ENCODE data around the gene HERPUD1.

- TF ChIP-seq CTCF (conservative IDR thresholded peaks at IDR 0.05; ENCODE audit: low read length): no peak
- no peak for TF ChIP-seq EZH2phosphoT487 (IDR thresholded peaks at IDR 0.05; ENCODE audit: borderline replicate concordance, low read depth, low read length)
These were observed 14.0 kb downstream of the HERPUD1 start for GRCh38 chr16:56945847-56946527.
